T-helper 22 cell (primary cell): ENCODE results near the gene ZC3H18.

Experiments
- DNase-seq: peaks from one replicate; pipeline ENCODE4 v3.0.0-alpha.2; 2020; ENCODE audit warnings: low read depth

Gene ZC3H18

GRCh38 chr16:88549671-88550245 lies 20.4 kb upstream of the ZC3H18 start:
- DNase-seq: no peak

DNA sequence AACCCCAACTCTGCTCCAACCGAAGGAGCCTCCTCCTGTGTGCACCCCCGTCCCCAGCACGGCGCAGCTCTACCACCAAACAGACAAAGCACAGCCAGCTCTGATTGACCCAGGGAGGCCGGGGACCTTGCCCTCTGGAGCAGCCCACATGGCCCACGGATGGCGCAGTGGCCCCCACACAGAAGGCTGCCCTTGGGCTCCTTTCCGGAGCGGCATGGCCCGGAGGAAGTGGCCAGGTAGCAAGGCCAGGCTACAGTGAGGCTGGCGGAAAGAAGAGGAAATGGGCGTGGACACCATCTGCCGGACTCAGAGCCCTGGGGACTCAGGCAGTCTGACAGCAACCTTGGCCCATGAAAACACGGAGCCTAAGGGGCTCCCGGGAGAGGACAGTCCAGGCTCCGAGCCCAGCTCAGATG lies 19.9 kb upstream of the ZC3H18 start:
- no peak for DNase-seq

DNA sequence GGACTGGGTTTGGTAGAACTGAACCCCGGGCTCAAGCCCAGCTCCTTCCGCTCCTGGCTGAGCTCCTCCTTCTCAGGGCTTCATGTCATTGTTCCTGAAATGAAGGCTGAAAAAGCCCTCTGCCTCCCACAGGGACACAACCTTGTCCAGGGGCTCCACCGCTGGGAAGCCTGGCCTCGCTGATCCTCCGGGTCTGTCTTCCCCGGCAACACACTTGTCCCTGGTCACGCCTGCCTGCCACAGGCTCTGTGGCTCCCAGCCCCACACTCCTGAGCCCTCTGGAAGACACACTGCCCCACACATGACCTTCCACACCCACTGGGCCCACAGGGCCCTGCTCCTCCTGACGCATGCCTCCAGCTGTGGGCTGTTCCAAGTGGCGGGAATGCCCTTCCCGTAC lies 18.0 kb upstream of the ZC3H18 start:
- no peak for DNase-seq

DNA sequence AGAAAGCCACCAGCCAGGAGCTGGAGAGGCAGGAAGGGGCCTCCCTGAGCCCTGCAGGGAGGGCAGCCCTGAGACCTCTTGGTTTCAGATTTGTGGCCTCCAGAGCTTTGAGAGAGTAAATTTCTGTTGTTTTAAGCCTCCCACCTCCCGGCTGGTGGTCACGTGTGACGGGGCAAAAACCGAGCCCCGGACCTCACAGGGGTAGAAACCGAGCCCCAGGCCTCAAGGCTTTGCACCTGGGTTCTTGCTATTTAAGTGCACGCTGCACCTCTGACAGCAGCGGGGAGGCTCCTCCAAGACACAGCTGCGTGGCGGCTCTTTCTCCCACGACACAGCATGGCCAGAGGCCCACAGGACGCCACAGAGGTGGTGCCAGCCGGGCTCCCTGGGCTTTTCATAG lies 17.4 kb upstream of the ZC3H18 start:
- no peak for DNase-seq

GRCh38 chr16:88553739-88554138 lies 16.5 kb upstream of the ZC3H18 start:
- no peak for DNase-seq

DNA sequence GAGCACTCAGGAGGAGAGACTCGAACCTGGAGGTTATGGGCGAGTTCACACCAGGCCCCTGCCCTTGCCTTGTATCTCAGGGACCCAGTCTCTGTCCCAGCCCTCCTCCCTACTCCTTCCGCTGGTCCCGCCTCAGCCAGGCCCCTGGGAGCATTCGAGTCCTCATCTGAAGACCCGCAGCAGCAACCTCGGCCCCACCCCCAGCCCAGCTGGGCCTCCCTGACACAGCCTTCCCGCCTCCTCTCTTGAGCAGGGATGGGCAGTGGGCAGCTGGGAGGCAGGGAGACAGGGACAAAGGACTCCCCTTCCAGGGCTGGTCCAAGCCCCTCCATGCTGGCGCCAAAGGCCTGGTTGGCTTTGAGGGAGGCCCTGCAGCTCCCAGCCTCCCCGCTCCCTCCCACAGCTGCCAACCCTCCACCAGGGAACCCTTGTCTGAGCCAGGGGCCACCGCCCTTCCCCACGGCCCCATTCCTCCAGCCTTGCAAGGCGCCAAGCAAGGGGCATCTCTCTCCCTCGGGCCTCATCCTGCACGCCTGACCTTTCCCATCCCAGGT lies 15.4 kb upstream of the ZC3H18 start:
- no peak for DNase-seq

DNA sequence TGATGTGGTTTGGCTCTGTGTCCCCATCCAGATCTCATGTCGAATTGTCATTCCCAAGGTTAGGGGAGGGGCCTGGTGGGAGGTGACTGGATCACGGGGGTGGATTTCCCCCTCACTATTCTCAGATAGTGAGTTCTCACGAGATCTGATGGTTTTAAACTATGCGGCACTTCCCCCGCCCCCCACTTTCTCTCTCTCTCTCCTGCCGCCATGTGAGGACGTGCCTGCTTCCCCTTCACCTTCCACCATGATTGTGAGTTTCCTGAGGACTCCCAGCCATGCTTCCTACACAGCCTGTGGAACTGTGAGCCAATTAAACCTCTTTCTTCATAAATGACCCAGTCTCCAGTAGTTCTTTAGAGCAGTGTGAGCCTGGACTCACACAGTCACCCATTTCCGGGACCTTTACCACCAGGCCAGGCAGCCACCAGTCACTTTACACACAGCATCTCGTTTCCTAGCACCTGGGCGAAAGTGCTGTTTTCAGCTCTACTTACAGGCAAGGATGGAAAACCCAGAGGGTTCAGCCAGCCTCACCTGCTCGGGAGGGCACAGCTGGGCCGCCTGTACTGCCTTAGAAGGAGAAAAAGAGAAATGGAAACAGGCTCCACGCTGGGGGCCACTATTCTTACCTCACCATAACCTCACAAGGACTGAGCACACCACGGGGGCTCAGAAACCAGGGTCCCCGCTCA lies 13.8 kb upstream of the ZC3H18 start:
- no peak for DNase-seq

GRCh38 chr16:88558457-88559442 lies 11.5 kb upstream of the ZC3H18 start:
- no peak for DNase-seq

DNA sequence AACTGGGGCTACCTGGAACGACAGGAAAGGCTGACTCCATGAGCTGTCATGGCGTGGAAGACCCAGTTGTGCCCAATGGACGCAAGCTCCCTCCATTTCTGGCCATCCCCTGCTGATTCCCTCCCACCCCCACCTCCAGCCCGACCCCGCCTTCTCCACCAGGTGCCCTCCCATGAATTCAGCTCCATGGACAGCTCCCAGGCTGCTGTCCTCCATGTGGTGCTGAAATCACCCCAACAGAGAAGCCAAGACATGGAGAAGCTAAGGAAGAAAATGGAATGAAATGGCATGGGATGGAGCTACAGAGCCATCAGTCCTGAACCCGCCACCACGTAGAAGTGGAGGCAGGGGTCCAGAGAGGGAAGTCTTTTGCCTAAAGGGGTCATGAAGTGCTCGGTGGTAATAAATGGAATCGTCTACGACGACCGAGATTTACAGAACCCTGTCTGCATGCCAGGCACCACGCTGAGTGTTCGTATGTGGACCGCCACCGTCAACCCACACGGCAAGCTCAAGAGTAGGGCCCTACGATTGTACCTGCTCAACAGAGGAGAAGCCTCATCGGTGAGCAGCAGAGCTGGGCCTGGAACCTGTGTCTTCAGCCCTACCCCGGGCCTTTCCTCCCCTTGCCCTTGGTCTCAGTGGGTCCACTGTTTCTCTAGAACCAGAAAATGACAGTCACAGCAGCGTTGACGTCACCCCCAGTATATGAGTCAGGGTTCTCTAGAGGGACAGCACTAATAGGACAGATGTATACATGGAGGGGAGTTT lies 9.3 kb upstream of the ZC3H18 start:
- no peak for DNase-seq

DNA sequence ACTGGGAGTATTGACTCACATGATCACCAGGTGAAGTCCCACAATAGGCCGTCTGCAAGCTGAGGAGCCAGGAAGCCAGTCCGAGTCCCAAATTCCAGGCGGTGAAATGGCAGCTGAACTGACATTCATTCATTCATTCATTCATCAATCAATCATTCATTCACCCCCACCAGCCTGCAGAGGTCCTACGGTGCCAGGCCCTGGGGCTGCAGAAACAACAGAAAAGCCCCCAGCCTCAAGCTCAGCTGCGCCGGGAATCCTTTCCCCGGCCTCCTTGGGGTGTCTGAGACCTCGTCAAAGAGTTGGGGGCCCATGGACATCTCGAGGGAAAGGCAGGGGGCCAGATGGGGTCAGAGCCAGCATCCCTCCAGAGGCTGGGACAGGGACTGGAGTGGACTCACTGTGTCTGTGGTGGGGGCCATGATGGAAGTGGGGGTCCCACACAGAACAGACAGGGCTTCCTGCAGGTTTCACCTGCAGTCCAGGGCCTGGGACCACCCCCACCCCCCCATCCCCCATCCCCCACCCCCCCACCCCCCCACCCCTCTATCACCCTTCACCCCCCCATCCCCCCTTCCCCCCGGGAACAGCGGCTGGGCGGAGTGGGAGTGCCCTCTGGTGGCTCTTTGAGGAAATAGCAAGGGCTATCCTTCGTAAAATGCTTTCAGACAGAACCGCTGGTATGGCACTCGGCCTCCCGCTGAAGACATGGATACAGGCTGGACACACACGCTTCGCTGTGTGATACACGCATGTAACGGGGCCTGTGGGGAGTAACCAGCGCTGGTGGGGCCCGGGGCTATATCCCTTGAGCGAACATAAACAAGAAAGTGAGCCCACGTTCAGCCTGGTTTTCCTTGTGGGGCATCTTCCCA lies 8.5 kb upstream of the ZC3H18 start:
- DNase-seq: no peak

GRCh38 chr16:88566158-88566557 lies 4.0 kb upstream of the ZC3H18 start:
- DNase-seq: no peak

DNA sequence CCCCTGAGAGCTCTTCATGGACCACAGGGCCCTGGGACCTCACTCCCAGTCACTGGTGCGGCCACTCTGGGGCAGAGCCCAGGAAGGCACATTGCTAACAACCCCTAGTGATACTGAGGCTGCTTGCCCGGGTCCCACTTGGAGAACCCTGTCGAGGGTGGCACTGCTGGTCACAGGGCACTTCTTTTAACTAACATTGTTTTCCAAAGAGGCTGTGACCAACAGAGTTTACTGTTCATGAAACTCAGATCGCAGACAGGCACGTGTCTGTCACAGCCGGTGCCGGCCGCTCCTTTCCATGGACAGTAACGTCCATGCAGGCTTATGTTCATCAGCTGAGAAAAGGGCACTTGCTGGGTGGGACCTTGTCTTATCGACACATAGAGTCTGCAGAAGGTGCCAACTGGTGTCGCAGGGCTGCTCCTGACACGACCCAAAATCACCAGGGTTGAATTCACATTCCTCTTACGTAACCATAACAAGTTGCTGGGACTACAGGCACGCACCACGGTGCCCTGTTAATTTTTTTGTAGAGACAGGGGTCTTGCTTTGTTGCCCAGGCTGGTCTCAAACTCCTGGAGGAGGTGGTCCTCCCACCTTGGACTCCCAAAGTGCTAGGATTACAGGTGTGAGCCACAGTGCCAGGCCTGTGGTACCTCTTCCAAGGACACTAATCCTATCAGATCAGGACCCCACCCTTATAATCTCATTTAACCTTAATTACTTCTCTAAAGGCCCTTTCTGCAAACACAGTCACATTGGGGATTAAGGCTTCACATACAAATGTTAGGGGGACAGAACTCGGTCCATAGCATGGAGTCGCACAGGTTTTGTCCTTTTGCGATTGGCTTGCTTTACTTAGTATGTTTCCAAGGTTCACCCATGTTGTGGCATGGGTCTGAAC lies 1.2 kb upstream of the ZC3H18 start:
- DNase-seq: no peak

- DNase-seq: no peak
These were observed 604 bp upstream of the ZC3H18 start for GRCh38 chr16:88569614-88569984.

DNA sequence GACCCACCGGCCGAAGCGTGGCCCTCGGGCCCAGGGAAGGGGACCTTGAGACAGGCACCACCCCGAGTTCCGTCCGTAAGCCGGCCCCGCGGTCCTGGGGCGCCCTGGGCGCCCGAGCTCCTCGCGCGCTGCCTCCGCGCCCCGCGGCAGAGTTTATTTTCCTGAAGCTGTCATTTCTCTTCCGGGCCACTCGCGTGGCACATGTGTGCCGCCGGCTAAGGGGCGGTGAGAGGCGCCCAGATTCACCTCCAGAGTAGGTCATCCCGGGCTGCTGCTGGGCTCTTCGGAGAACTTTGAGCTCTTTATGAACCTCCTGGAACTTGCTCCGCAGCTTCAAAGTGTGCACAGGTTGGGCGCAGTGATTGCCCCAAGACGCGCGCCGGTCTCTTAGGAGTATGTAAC lies 489 bp downstream of the ZC3H18 start:
- DNase-seq: peak; percentile 29

DNA sequence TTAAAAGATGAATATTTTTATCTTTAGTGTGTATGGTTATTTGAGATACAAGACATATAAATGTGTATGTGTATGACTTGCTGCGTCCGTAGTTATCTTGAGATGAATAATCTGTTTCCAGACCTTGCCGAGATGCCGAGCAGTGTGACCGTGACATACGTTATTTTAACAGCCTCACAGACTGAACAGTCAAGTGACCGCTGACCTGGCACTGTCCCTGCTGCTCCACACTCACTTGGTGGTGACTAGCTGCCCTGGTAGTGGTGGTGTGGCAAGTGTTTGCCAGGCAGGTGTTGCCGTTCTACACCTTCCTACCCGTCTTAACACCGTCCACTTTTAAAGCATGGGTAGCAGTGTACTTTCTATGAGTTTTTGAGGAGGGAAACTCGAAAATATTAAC lies 5.0 kb downstream of the ZC3H18 start:
- no peak for DNase-seq

- no peak for DNase-seq
These were observed 6.1 kb downstream of the ZC3H18 start for GRCh38 chr16:88576307-88576706.

GRCh38 chr16:88577166-88577565 lies 7.0 kb downstream of the ZC3H18 start:
- DNase-seq: no peak

DNA sequence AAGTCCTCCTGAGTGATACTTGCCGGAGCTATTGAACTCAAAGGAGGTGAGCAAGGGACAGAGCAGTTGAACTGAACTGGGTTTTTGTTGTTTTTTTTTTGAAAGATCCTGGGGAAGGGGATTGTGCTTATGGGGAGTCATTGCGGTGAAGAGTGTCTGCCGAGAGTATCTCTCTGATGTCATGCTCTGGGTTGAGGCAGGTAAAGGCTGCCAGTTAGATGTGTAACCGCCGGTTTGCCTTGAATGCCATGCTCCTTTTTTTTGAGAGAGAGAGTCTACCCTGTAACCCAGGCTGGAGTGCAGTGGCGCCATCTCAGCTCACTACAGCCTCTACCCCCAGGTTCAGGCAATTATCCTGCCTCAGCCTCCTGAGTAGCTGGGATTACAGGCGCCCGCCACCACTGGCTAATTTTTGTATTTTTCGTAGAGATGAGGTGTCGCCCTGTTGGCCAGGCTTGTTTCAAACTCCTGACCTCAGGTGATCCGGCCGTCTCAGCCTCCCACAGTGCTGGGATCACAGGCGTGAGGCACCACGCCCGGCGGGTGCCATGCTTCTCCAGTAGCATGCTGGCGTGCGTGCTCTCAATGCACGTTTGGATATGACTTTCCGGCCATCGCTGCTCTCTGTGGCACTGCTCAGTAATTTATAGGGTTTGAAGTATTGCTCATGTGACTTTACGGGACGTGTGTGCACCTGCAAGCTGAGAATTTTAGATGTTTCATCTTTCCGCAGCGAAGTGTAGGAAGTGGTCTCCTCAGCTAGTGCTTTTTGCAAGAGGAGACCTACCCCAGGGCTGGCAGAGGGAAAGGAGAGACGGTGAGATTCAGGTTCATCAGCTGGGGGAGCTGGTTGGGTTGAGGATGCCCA lies 8.5 kb downstream of the ZC3H18 start:
- no peak for DNase-seq

DNA sequence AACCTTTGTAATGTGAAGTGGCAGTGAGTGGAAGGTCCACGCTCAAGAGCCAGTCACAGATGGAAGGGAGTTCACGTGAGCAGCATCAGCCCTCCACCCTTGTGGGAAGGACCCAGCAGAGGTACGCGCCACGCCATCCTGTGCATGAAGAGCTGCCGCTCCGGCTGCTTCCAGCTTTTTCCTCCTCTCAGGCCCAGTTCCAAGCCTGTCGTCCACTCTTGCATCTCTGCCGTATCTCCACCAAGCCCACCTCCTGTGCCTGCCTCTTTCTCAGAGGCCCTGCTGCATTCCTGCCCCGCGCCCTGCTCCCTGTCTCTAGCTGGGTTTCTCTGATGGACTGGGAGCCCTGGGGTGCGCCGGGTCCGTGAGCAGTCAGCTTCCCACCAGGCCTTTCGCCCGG lies 10.2 kb downstream of the ZC3H18 start:
- DNase-seq: no peak
